ENCODE results near the gene RPLP1. TPM values are rescaled to one million over a fixed set of nuclear protein-coding genes. Genes with fewer than 3 reads are reported as not detected.

Gene RPLP1
- polyA plus RNA-seq, 1 of the 3 experiments (the other 2 are of a cell fraction): 1,792 TPM

DNA sequence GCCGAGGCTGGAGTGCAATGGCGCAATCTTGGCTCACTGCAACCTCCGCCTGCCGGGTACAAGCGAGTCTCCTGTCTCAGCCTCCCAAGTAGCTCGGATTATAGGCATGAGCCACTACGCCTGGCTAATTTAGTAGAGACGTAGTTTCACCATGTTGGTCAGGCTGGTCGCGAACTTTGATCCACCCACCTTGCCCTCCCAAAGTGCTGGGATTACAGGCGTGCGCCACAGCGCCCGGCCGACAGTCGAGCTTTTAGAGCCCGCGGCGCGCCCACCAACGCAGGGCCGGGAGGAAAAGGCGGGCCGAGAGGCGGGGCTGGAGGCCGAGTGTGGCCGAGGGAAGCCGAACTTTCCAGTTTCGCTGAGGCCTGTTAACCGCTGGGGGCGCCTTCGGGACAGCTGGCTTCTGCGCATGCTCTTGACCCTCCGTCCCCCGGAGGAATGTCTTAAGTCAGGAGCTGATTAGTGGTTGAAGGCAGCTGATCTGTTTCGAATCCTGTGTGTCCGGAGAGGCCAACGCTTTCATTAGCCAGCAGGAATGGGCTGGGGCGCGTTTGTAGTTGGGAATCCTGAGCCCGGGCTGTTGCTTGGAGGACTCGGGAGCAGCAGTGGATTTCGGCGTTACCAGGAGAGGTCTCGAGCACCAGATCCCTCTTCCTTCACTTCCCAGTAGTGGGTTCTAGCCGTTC lies 10.0 kb downstream of the RPLP1 start (continued):
- TF ChIP-seq, protein P1, sequence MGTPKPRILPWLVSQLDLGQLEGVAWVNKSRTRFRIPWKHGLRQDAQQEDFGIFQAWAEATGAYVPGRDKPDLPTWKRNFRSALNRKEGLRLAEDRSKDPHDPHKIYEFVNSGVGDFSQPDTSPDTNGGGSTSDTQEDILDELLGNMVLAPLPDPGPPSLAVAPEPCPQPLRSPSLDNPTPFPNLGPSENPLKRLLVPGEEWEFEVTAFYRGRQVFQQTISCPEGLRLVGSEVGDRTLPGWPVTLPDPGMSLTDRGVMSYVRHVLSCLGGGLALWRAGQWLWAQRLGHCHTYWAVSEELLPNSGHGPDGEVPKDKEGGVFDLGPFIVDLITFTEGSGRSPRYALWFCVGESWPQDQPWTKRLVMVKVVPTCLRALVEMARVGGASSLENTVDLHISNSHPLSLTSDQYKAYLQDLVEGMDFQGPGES (IDR thresholded peaks at IDR 0.05; ENCODE audit: low read depth, low read length): no peak
- TF ChIP-seq YY1 (IDR thresholded peaks at IDR 0.05; ENCODE audit: low read depth) (no peak), POLR2AphosphoS5 (IDR thresholded peaks at IDR 0.05; ENCODE audit: low read depth, low read length) (peak; percentile 90), ELF1 (IDR thresholded peaks at IDR 0.05) (no peak), MXI1 (IDR thresholded peaks at IDR 0.05; ENCODE audit: low read depth, low read length) (peak; percentile 47; the same call in 1 of the 2 replicates), RFX5 (IDR thresholded peaks at IDR 0.05; ENCODE audit: low read length) (no peak), USF1 (IDR thresholded peaks at IDR 0.05; ENCODE audit: borderline replicate concordance, low read depth) (peak; percentile 81), TAF1 (IDR thresholded peaks at IDR 0.05; ENCODE audit: borderline replicate concordance, low read depth, low read length) (peak; percentile 50), NRF1 (IDR thresholded peaks at IDR 0.05; ENCODE audit: low read depth, low read length) (peak; percentile 93), GABPA (IDR thresholded peaks at IDR 0.05; ENCODE audit: low read depth) (peak; percentile 9; the same call in 1 of the 2 replicates), REST (IDR thresholded peaks at IDR 0.05; ENCODE audit: low read depth, low read length) (peak; percentile 43; the same call in 1 of the 2 replicates), USF2 (IDR thresholded peaks at IDR 0.05; ENCODE audit: borderline replicate concordance, low read depth, low read length) (peak; percentile 35; the same call in 1 of the 2 replicates), RXRA (IDR thresholded peaks at IDR 0.05; ENCODE audit: borderline replicate concordance, low read depth) (peak; percentile 90; the same call in 1 of the 2 replicates)
